Activated CD4-positive, CD25-positive, alpha-beta regulatory T cell treated with anti-CD3 and anti-CD28 coated beads, Interleukin-2, amount 50 U/mL, for 16 hours (primary cell): ENCODE measurements around the gene IGF2.

Experiments used
- DNase-seq: peaks from one replicate; pipeline ENCODE4 v3.0.0-alpha.2; 2020; ENCODE audit warnings: low read depth, low spot score

IGF2 gene

GRCh38 chr11:2103668-2104523, 35.3 kb downstream of the IGF2 start:
- DNase-seq, result no peak

- DNase-seq, result no peak
Observed at GRCh38 chr11:2102883-2103213, 36.3 kb downstream of the IGF2 start.

GRCh38 chr11:2102132-2102882, 36.9 kb downstream of the IGF2 start:
- DNase-seq, result no peak

GRCh38 chr11:2101171-2101675, 38.0 kb downstream of the IGF2 start:
- no peak for DNase-seq

GRCh38 chr11:2100361-2101170, 38.6 kb downstream of the IGF2 start:
- DNase-seq, result no peak

GRCh38 chr11:2099516-2100349, 39.5 kb downstream of the IGF2 start:
- no peak for DNase-seq

GRCh38 chr11:2098691-2099515, 40.3 kb downstream of the IGF2 start:
- no peak for DNase-seq

- no peak for DNase-seq
Observed at GRCh38 chr11:2097998-2098690, 41.0 kb downstream of the IGF2 start.

GRCh38 chr11:2097356-2097997, 41.7 kb downstream of the IGF2 start:
- DNase-seq, result no peak

- DNase-seq, result no peak
Observed at GRCh38 chr11:2096919-2097301, 42.3 kb downstream of the IGF2 start.

- no peak for DNase-seq
Observed at GRCh38 chr11:2096011-2096918, 42.9 kb downstream of the IGF2 start.

GRCh38 chr11:2095542-2095941, 43.6 kb downstream of the IGF2 start:
- DNase-seq, result no peak

GRCh38 chr11:2095198-2095520, 44.0 kb downstream of the IGF2 start:
- DNase-seq, result no peak

GRCh38 chr11:2094354-2095197, 44.6 kb downstream of the IGF2 start:
- DNase-seq, result no peak

- DNase-seq, result no peak
Observed at GRCh38 chr11:2093575-2094353, 45.4 kb downstream of the IGF2 start.

- DNase-seq, result no peak
Observed at GRCh38 chr11:2092956-2093412, 46.2 kb downstream of the IGF2 start.
